ENCODE data around the gene GMPR2. TPM values are rescaled to one million over a fixed set of nuclear protein-coding genes. Genes with fewer than 3 reads are reported as not detected.
"Not testable (repeated sequence)": the region's sequence is repeated elsewhere in the genome, so short reads cannot be mapped to it uniquely, and the experiment has no call there.

The GMPR2 gene
- polyA plus RNA-seq, 3 donors from 2014 or later = 89.3 to 134 (median 96.0) TPM

- H3K9me3 Mint-ChIP-seq = no peaks in the 10 kb centered on the region
- no peak for DNase-seq
- H3K27me3 Mint-ChIP-seq (ENCODE audit: low read depth in 3 of 3) = peaks cover 19 to 33% (median 22%) of the 10 kb centered on the region in 3 donors
- H3K36me3 Mint-ChIP-seq = peaks cover 8 to 22% (median 16%) of the 10 kb centered on the region in 3 donors
- peak overlapping the region; percentile 87 to 95 (median 93) for H3K4me3 Mint-ChIP-seq
- H3K27ac Mint-ChIP-seq = peak overlapping the region; percentile 97 to 100 (median 99)
- H3K4me1 Mint-ChIP-seq = peaks cover 43 to 58% of the 10 kb centered on the region in 2 donors
Observed at GRCh38 chr14:24194186-24194872, 38.4 kb upstream of the GMPR2 start.

GRCh38 chr14:24194873-24195185 is 37.9 kb upstream of the GMPR2 start:
- Mint-ChIP-seq H3K27me3 (ENCODE audit: low read depth in 3 of 3) (peaks cover 19 to 33% (median 22%) of the 10 kb centered on the region in 3 donors), H3K36me3 (peaks cover 9 to 23% (median 17%) of the 10 kb centered on the region in 3 donors), H3K9me3 (no peaks in the 10 kb centered on the region), H3K4me1 (peaks cover 47 to 58% of the 10 kb centered on the region in 2 donors), H3K4me3 (peak overlapping the region; percentile 87 to 95 (median 93)), H3K27ac (peak overlapping the region; percentile 97 to 100 (median 99))
- DNase-seq = no peak

GRCh38 chr14:24195186-24196070 is 37.3 kb upstream of the GMPR2 start, which contains the start of gene TM9SF1:
Gene TM9SF1 (minus strand): TSS chr14:24195441. CDS start chr14:24195019, 422 bp downstream.
- H3K9me3 Mint-ChIP-seq = no peaks in the 10 kb centered on the region
- peak within 1 kb of the TSS; percentile 97 to 100 (median 99) for H3K27ac Mint-ChIP-seq
- DNase-seq = peak; percentile 95 to 96 (median 96)
- H3K4me3 Mint-ChIP-seq = peak within 1 kb of the TSS; percentile 87 to 95 (median 93)
- H3K27me3 Mint-ChIP-seq (ENCODE audit: low read depth in 3 of 3) = peaks cover 19 to 33% (median 22%) of the 10 kb centered on the region in 3 donors
- H3K36me3 Mint-ChIP-seq = peaks cover 9 to 23% (median 17%) of the 10 kb centered on the region in 3 donors
- peaks cover 44 to 58% of the 10 kb centered on the region in 2 donors for H3K4me1 Mint-ChIP-seq

- DNase-seq = peak in 1 of 3 donors; percentile 25
- Mint-ChIP-seq H3K36me3 (peaks cover 11 to 24% (median 19%) of the 10 kb centered on the region in 3 donors), H3K27me3 (ENCODE audit: low read depth in 3 of 3) (peaks cover 19 to 33% (median 22%) of the 10 kb centered on the region in 3 donors), H3K4me3 (peak overlapping the region; percentile 87 to 95 (median 93)), H3K9me3 (no peaks in the 10 kb centered on the region), H3K4me1 (peaks cover 44 to 58% of the 10 kb centered on the region in 2 donors), H3K27ac (peak overlapping the region; percentile 97 to 100 (median 99))
Observed at GRCh38 chr14:24196071-24197055, 36.4 kb upstream of the GMPR2 start.

- Mint-ChIP-seq H3K27me3 (ENCODE audit: low read depth in 3 of 3) (peaks cover 19 to 32% (median 22%) of the 10 kb centered on the region in 3 donors), H3K27ac (peak overlapping the region; percentile 83 to 99 (median 94)), H3K9me3 (no peaks in the 10 kb centered on the region), H3K4me1 (peaks cover 44 to 58% of the 10 kb centered on the region in 2 donors), H3K36me3 (peaks cover 16 to 26% (median 25%) of the 10 kb centered on the region in 3 donors), H3K4me3 (peak overlapping the region; percentile 71 to 94 (median 80))
- no peak for DNase-seq
Observed at GRCh38 chr14:24197056-24197450, 35.7 kb upstream of the GMPR2 start.

GRCh38 chr14:24198814-24199524 is 33.8 kb upstream of the GMPR2 start:
- Mint-ChIP-seq H3K36me3 (peaks cover 21 to 29% (median 28%) of the 10 kb centered on the region in 3 donors), H3K4me1 (peaks cover 42 to 51% of the 10 kb centered on the region in 2 donors), H3K4me3 (peak overlapping the region; percentile 3 to 43 (median 24)), H3K9me3 (no peaks in the 10 kb centered on the region), H3K27me3 (ENCODE audit: low read depth in 3 of 3) (peaks cover 17 to 30% (median 26%) of the 10 kb centered on the region in 3 donors), H3K27ac (peak overlapping the region; percentile 76 to 90 (median 80))
- DNase-seq = no peak

- peaks cover 32 to 52% (median 46%) of the 10 kb centered on the region in 3 donors for H3K36me3 Mint-ChIP-seq
- not testable (repeated sequence) for H3K4me3 Mint-ChIP-seq; H3K9me3 Mint-ChIP-seq; H3K27me3 Mint-ChIP-seq (ENCODE audit: low read depth in 3 of 3); DNase-seq
- peak overlapping the region in 2 of 6 donors; percentile 15 to 40 for H3K27ac Mint-ChIP-seq
- peaks cover 31 to 43% of the 10 kb centered on the region in 2 donors for H3K4me1 Mint-ChIP-seq
Observed at GRCh38 chr14:24202538-24202937, 30.2 kb upstream of the GMPR2 start.

- not testable (repeated sequence) for H3K9me3 Mint-ChIP-seq; H3K27me3 Mint-ChIP-seq (ENCODE audit: low read depth in 3 of 3); H3K4me3 Mint-ChIP-seq; DNase-seq
- H3K27ac Mint-ChIP-seq = peak overlapping the region in 3 of 6 donors; percentile 15 to 40 (median 16)
- H3K36me3 Mint-ChIP-seq = peaks cover 32 to 56% (median 46%) of the 10 kb centered on the region in 3 donors
- peaks cover 32 to 47% of the 10 kb centered on the region in 2 donors for H3K4me1 Mint-ChIP-seq
Observed at GRCh38 chr14:24203249-24203886, 29.4 kb upstream of the GMPR2 start.

GRCh38 chr14:24204163-24205146 is 28.3 kb upstream of the GMPR2 start:
- H3K27me3 Mint-ChIP-seq (ENCODE audit: low read depth in 3 of 3) = peaks cover 0 to 5% (median 3%) of the 10 kb centered on the region in 3 donors
- no peak overlapping the region for H3K4me3 Mint-ChIP-seq
- H3K36me3 Mint-ChIP-seq = peaks cover 26 to 52% (median 37%) of the 10 kb centered on the region in 3 donors
- DNase-seq = no peak
- no peaks in the 10 kb centered on the region for H3K9me3 Mint-ChIP-seq
- peak overlapping the region in 5 of 6 donors; percentile 9 to 82 (median 15) for H3K27ac Mint-ChIP-seq
- H3K4me1 Mint-ChIP-seq = peaks cover 25 to 38% of the 10 kb centered on the region in 2 donors

GRCh38 chr14:24206260-24207103 is 26.2 kb upstream of the GMPR2 start:
- DNase-seq = no peak
- Mint-ChIP-seq H3K27me3 (ENCODE audit: low read depth in 3 of 3) (peaks cover under 1 to 7% (median 3%) of the 10 kb centered on the region in 3 donors), H3K4me3 (no peak overlapping the region), H3K9me3 (no peaks in the 10 kb centered on the region), H3K4me1 (peaks cover 29 to 51% of the 10 kb centered on the region in 2 donors), H3K27ac (peak overlapping the region; percentile 86 to 98 (median 92)), H3K36me3 (peaks cover 30 to 61% (median 41%) of the 10 kb centered on the region in 3 donors)
